ENCODE measurements around the gene KY.
A peak's percentile ranks its signal among the peaks of the same experiment; 100 is the strongest.

The KY gene

GRCh38 chr3:134672571-134672970 lies 21.7 kb upstream of the KY start:
- no peak for DNase-seq (ENCODE audit: low read depth)

- no peak for DNase-seq (ENCODE audit: low read depth)
Measured at GRCh38 chr3:134667956-134668355, 17.1 kb upstream of the KY start.

DNA sequence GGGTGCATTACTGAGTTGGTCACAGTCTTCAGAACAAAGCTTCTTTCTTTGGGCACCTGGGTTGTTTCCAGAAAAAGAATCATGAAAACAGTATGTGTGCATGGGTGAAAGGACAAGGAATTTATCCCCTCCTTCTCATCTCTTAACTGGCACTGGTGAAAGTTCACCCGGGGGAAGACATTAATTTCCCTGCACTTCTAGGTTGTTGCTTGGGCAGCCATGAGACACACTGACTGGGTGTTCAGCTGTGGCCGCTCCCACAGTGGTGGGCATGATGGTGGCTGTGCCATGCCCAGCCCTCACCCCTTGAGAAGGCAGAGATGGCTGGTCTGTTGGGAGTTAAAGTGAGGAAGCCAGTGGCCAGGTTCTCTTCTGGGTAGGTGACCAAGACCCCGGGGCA lies 16.6 kb upstream of the KY start:
- DNase-seq (ENCODE audit: low read depth), result no peak

DNA sequence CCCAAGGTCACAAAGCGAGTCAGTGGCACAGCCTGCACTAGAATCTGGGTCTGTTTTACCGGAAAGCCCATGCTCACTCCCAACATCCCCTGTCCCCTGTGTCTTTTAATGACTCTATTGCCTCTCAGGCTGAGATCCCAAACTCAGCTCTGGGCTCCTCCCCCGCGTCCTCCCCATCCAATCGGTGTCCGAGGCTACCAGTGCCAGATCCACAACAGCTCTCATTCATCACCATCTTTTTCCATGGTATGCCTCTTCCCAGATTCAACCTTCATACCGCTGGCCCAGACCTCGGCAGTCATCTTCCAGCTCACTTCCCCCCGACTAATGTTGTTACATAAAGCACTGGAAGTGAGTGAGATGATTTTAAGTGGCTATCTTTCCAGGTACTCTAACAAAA lies 16.1 kb upstream of the KY start:
- no peak for DNase-seq (ENCODE audit: low read depth)

DNA sequence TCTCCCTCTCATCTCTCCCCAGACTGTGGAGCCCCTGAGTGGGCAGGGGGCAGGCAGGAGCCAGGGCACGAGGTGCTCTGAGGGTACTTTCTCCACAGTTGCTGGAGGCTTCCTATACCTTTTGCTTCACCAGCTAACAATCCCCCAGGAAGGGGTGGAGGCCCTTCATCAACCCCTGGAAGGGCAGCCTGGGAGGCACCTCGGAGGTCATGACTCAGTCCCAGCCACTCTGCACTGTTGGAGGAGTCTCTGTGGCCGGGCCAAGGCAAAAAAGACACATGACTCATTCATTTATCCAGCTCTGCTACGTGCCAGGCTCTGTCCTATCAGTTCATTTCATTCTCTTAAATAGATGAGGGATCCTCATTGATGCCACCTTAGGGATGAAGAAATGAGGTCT lies 15.6 kb upstream of the KY start:
- DNase-seq (ENCODE audit: low read depth), result no peak

GRCh38 chr3:134666052-134666451 lies 15.2 kb upstream of the KY start:
- DNase-seq (ENCODE audit: low read depth), result no peak

DNA sequence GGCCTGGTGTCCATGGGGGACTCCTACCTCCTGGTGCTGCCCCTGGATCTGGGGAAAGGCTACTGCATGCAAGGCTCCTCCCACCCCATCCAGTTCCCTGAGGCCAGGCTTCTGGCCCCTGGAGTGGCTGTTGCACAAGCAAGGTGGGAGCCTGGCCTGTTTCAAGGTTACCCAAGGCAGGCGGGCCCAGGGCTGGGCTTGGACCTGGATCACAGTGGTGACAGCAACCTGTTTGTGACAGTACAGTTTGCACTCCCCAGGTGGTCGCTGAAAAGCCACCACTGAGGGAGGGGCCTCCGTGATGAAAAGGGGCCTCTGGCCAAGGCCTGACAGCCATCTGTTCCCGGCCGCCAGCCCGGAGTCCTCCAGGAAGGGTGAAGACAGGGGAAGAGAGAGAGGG lies 14.4 kb upstream of the KY start:
- no peak for DNase-seq (ENCODE audit: low read depth)

DNA sequence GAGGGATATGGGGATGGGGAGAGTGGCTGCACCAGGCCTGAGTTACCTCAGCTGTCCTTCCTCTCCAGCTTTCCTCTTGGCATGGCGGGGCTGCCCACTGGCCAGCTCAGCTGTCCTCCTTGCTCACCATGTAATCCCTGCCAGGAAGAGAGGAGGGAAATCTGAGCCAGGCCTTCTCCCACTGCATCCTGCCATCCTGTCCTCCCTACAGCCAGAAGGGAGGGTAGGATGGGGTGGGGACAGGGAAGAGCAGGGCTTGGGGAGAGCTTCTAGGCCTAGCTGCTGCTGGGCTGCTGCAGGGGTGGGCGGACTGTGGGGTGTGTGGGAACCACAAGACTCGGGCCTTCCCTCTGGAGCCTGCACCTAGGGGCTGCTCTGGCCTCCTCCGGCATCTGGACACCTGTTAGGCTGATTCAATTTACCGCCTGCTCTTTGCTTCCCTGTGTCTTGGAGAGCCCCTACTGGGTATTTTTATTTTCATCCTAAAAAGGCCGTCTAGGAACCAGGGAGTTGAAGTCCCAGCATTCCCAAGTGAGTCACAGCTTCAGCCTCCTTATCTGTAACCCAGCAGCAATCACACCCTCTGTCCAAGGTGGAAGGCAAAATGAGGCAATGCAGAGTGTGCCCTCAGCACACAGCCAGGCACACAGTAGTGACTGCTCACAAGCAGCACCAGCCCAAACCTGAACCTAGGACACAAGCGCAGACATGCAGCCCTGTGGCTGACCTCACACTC lies 13.1 kb upstream of the KY start:
- DNase-seq (ENCODE audit: low read depth), result peak; percentile 11

GRCh38 chr3:134660046-134660441 lies 9.2 kb upstream of the KY start:
- DNase-seq (ENCODE audit: low read depth), result no peak

GRCh38 chr3:134659391-134660045 lies 8.7 kb upstream of the KY start:
- DNase-seq (ENCODE audit: low read depth), result no peak

DNA sequence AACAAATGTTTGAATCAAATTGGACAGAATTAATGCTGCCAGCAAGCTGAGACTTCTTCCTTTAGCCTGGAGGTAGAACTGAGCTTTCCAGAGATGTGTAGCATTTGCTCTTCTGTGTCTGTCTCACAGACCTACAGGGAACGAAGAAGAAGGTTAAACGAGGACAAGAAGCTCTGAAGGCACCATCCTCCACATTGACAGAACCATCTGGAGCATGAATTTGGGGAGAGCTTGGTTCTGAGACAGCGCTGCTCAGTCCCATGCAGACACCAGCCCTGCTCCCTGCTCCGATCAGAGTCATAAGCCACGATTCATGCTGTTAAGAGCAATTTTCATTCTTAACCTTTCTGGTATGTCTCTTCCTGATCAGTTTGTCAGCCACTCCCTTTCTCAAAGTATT lies 7.7 kb upstream of the KY start:
- no peak for DNase-seq (ENCODE audit: low read depth)

GRCh38 chr3:134656211-134656800 lies 5.5 kb upstream of the KY start:
- no peak for DNase-seq (ENCODE audit: low read depth)

GRCh38 chr3:134655706-134656105 lies 4.9 kb upstream of the KY start:
- no peak for DNase-seq (ENCODE audit: low read depth)

DNA sequence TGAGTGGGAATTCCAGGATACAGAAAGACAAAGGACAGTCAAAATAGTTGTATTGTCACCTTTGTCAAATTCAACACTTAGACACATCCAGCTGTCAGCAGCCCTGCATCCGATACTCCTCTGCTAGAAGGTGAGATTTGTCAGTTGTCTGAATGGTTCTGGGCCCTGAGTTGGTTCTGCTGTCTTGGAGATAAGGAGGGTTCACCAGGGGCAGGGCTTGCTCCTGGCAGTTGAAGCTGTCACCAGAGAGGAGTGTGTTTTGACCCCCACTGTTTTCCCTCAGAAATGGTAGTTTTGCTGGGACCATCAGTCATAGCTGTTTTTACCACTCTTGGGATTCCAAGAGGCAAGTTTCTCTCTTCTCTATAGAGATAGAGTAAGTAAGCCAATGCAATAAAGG lies 3.2 kb upstream of the KY start:
- DNase-seq (ENCODE audit: low read depth), result no peak

- DNase-seq (ENCODE audit: low read depth), result no peak
Measured at GRCh38 chr3:134652886-134653630, 2.2 kb upstream of the KY start.

GRCh38 chr3:134652409-134652831 lies 1.6 kb upstream of the KY start:
- no peak for DNase-seq (ENCODE audit: low read depth)

GRCh38 chr3:134651347-134652041 lies 672 bp upstream of the KY start:
- DNase-seq (ENCODE audit: low read depth), result no peak

DNA sequence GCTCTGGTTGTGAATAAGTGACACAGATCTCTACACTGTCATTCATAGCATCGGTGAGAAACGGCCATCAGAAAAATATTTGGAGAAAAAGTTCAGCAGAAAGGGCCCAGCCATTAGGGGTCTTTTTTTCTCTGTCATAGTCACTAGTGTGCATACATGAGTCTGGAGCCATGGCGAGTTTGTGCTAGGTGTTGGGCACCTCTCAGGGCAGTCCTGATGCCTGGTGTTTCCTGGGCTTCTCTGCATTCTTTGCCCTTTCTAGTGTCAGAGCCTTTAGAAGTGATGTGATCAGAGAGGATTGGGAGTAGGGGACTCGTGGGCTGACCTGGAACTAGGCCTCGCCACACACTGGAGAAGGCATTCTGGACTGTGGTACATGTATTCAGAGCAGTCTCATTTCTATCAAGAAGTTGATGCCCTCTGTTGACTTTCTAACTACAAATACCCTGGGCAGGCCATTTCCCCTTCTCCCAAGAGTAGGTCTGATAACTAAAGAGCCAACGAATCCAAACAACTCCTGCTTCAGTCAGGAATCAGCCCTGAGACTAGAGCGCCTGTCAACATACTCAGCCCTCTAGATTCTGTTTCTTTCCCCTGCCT lies 1.6 kb downstream of the KY start:
- DNase-seq (ENCODE audit: low read depth), result no peak

GRCh38 chr3:134647902-134648760 lies 2.7 kb downstream of the KY start:
- DNase-seq (ENCODE audit: low read depth), result no peak

DNA sequence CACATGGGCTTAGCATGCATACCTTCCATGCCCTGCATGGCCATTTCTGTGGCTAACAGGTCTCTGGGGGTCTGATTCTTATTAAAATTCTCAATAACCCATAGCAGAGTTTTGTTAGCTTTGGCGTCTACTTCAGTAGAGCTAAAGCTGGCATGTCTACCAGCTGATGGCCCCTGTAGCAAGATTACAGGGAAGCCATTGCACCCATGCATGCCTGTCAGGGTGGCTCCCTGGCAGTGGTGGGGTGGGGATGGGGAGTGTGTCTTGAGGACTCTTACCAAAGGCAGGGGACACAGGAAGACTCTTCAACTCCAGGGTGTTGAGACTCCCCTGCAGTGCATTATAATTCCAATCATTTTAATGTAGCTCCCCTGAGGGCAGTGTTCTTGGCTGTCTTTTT lies 4.7 kb downstream of the KY start:
- DNase-seq (ENCODE audit: low read depth), result no peak

- no peak for DNase-seq (ENCODE audit: low read depth)
Measured at GRCh38 chr3:134645515-134645914, 5.3 kb downstream of the KY start.
